Activated CD8-positive, alpha-beta T cell treated with anti-CD3 and anti-CD28 coated beads, Interleukin-2, amount 10 ng/mL, durations not matched to agents 7 days and 5 days (primary cell): ENCODE data around the gene MED26. TPM values are rescaled to one million over a fixed set of nuclear protein-coding genes. Genes with fewer than 3 reads are reported as not detected.

Source experiments
- total RNA-seq, 2 experiments: library from RNA; stranded (reverse); gene quantifications; one replicate each; pipeline ENCODE4 v1.2.3, GENCODE V29; 2021

Gene MED26
- total RNA-seq, 2 experiments from 2014 or later: 17.2 to 17.4 TPM

Other genes with a start within 250 kb of the MED26 start
- 10 to 100 TPM; 34.1 to 35.5 TPM for gene EPS15L1, start 156.2 kb downstream of the MED26 start, total RNA-seq
- gene CALR3, start 132.0 kb downstream of the MED26 start, total RNA-seq: not detected
- 1 to 10 TPM; 3.0 to 3.1 TPM for gene C19orf44, start 131.8 kb downstream of the MED26 start, total RNA-seq
- 10 to 100 TPM; 60.0 to 60.8 TPM for gene CHERP, start 85.8 kb downstream of the MED26 start, total RNA-seq
- 10 to 100 TPM; 55.6 to 61.9 TPM for gene SLC35E1, start 55.8 kb downstream of the MED26 start, total RNA-seq
- 10 to 100 TPM; 51.5 to 53.5 TPM for gene SMIM7, start 31.9 kb upstream of the MED26 start, total RNA-seq
- under 1 TPM; 0.60 to 0.87 TPM for gene TMEM38A, start 32.9 kb upstream of the MED26 start, total RNA-seq
- not detected for gene NWD1, start 91.6 kb upstream of the MED26 start, total RNA-seq
- gene SIN3B, start 201.2 kb upstream of the MED26 start, total RNA-seq: 10 to 100 TPM; 30.5 to 31.9 TPM